ENCODE data around the gene LFNG. TPM values are rescaled to one million over a fixed set of nuclear protein-coding genes. Genes with fewer than 3 reads are reported as not detected.

Gene LFNG
- total and polyA plus RNA-seq, 4 donors, result 11.5 to 47.6 (median 23.7) TPM

DNA sequence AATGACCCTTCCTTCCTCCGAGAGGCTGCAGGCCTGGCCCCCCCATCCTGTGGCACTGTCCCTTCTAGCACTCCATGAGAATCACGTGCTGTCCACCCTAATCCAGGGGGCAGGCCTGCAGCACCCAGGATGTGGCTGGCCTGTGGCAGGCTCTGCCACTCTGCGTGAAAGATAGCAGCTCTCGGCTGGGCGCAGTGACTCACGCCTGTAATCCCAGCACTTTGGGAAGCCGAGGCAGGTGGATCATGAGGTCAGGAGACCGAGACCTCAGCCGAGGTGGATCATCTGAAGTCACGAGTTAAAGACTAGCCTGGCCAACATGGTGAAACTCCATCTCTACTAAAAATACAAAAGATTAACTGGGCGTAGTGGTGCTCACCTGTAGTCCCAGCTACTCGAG lies 18.9 kb upstream of the LFNG start:
- ATAC-seq (ENCODE audit: insufficient read depth, low FRiP score) (no peak), DNase-seq (no peak)
- Histone ChIP-seq H3K9me3 (ENCODE audit: control insufficient read depth in 4 of 4, insufficient read depth in 3 of 4, low read length in 3 of 4) (peaks cover 0 to 2% (median 0%) of the 10 kb centered on the region in 4 donors), H3K27me3 (ENCODE audit: control insufficient read depth in 3 of 3, insufficient read depth in 3 of 3, low read length in 2 of 3) (no peaks in the 10 kb centered on the region), H3K9ac (ENCODE audit: insufficient read depth in 1 of 2, low read length in 2 of 2) (no peak overlapping the region), H3K27ac (ENCODE audit: low read depth in 1 of 2, low read length in 1 of 2) (no peak overlapping the region), H3K4me3 (no peak overlapping the region), H3K36me3 (ENCODE audit: control insufficient read depth in 4 of 4, insufficient read depth in 4 of 4, low read length in 4 of 4) (no peaks in the 10 kb centered on the region), H3K4me1 (ENCODE audit: control insufficient read depth in 5 of 5, insufficient read depth in 5 of 5, low read length in 5 of 5) (peaks cover 0 to 15% (median 0%) of the 10 kb centered on the region in 5 donors)
- WGBS, 2 donors, result 90 to 94% methylated on average over 12 of the region's 12 CpGs
- TF ChIP-seq, protein P1, sequence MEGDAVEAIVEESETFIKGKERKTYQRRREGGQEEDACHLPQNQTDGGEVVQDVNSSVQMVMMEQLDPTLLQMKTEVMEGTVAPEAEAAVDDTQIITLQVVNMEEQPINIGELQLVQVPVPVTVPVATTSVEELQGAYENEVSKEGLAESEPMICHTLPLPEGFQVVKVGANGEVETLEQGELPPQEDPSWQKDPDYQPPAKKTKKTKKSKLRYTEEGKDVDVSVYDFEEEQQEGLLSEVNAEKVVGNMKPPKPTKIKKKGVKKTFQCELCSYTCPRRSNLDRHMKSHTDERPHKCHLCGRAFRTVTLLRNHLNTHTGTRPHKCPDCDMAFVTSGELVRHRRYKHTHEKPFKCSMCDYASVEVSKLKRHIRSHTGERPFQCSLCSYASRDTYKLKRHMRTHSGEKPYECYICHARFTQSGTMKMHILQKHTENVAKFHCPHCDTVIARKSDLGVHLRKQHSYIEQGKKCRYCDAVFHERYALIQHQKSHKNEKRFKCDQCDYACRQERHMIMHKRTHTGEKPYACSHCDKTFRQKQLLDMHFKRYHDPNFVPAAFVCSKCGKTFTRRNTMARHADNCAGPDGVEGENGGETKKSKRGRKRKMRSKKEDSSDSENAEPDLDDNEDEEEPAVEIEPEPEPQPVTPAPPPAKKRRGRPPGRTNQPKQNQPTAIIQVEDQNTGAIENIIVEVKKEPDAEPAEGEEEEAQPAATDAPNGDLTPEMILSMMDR (IDR thresholded peaks at IDR 0.05; ENCODE audit: control extremely low read depth, extremely low read depth), result no peak

- TF ChIP-seq, protein P1 (IDR thresholded peaks at IDR 0.05; ENCODE audit: control extremely low read depth, extremely low read depth), result no peak
These were observed 17.5 kb upstream of the LFNG start for GRCh38 chr7:2501947-2502646.

DNA sequence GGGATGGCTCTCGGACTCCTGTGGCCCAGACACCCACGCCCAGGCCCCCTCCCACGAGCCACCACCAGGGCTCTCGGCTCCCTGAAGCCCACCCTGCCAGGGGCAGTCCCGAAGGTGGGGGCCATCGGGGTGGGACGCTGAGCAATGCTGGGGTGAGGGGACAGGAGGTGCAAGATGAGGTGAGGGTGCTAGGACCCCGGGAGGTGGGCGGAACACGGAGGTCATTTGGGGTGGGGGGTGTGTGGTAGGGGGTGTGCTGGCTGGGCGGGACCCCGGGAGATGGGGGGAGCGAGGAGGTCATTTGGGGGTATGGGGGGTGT lies 17.0 kb upstream of the LFNG start:
- Histone ChIP-seq H3K9me3 (ENCODE audit: control insufficient read depth in 4 of 4, insufficient read depth in 3 of 4, low read length in 3 of 4) (peaks cover 0 to 2% (median 0%) of the 10 kb centered on the region in 4 donors), H3K4me3 (no peak overlapping the region), H3K4me1 (ENCODE audit: control insufficient read depth in 5 of 5, insufficient read depth in 5 of 5, low read length in 5 of 5) (peaks cover 0 to 10% (median 0%) of the 10 kb centered on the region in 5 donors), H3K27me3 (ENCODE audit: control insufficient read depth in 3 of 3, insufficient read depth in 3 of 3, low read length in 2 of 3) (no peaks in the 10 kb centered on the region), H3K27ac (ENCODE audit: low read depth in 1 of 2, low read length in 1 of 2) (no peak overlapping the region), H3K9ac (ENCODE audit: insufficient read depth in 1 of 2, low read length in 2 of 2) (no peak overlapping the region), H3K36me3 (ENCODE audit: control insufficient read depth in 4 of 4, insufficient read depth in 4 of 4, low read length in 4 of 4) (no peaks in the 10 kb centered on the region)
- no peak for DNase-seq
- 86 to 88% methylated on average over 10 to 13 of the region's 13 CpGs for WGBS, 2 donors
- TF ChIP-seq, protein P1 (IDR thresholded peaks at IDR 0.05; ENCODE audit: control extremely low read depth, extremely low read depth), result no peak
- no peak for ATAC-seq (ENCODE audit: insufficient read depth, low FRiP score)

More at GRCh38 chr7:2501947-2502646, 17.5 kb upstream of the LFNG start:
- Histone ChIP-seq H3K27ac (ENCODE audit: low read depth in 1 of 2, low read length in 1 of 2) (no peak overlapping the region), H3K36me3 (ENCODE audit: control insufficient read depth in 4 of 4, insufficient read depth in 4 of 4, low read length in 4 of 4) (no peaks in the 10 kb centered on the region), H3K9ac (ENCODE audit: insufficient read depth in 1 of 2, low read length in 2 of 2) (no peak overlapping the region), H3K4me3 (no peak overlapping the region), H3K9me3 (ENCODE audit: control insufficient read depth in 4 of 4, insufficient read depth in 3 of 4, low read length in 3 of 4) (peaks cover 0 to 2% (median 0%) of the 10 kb centered on the region in 4 donors), H3K4me1 (ENCODE audit: control insufficient read depth in 5 of 5, insufficient read depth in 5 of 5, low read length in 5 of 5) (peaks cover 0 to 15% (median 0%) of the 10 kb centered on the region in 5 donors), H3K27me3 (ENCODE audit: control insufficient read depth in 3 of 3, insufficient read depth in 3 of 3, low read length in 2 of 3) (no peaks in the 10 kb centered on the region)
- DNase-seq, result no peak
- 91 to 93% methylated on average over 8 to 9 of the region's 9 CpGs for WGBS, 2 donors
- no peak for ATAC-seq (ENCODE audit: insufficient read depth, low FRiP score)

Data from lung (tissue), 12 donors.